ENCODE results near the gene KRT82. TPM values are rescaled to one million over a fixed set of nuclear protein-coding genes. Genes with fewer than 3 reads are reported as not detected.
A peak's percentile ranks its signal among the peaks of the same experiment; 100 is the strongest.

The KRT82 gene
- polyA plus RNA-seq, 1 experiment, result not detected

DNA sequence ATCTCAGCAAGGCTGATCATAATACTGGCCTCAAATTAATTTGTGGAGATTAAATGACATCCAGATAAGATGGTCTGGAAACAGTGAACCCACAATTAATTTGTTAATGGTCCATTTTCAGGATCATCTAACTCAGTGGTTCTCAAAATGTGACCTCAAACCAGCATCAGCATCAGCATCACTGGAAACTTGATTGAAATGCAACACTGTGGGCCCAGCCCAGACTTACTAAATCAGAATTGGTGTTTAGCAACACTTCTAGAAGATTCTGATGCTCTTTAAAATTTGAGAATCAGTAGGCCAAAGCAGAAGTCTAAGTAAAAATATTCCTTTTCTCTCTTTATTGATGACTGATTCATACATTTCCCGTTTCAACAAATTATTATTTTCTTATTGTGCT, 10.7 kb upstream of the KRT82 start:
- ChIA-PET POLR2A (no interaction called here), CTCF (no interaction called here)
- peaks cover 7% of the 10 kb centered on the region for H3K27me3 ChIP-seq (ENCODE audit: control insufficient read depth, insufficient read depth, low read length)
- TF ChIP-seq CTCF (IDR thresholded peaks at IDR 0.05; ENCODE audit: low read depth, low read length), result no peak
- H3K27ac ChIP-seq (ENCODE audit: low read depth, low read length), result no peak overlapping the region
- no peaks in the 10 kb centered on the region for H3K9me3 ChIP-seq (ENCODE audit: control insufficient read depth, insufficient read depth, low read length)
- DNase-seq (ENCODE audit: low read depth, low spot score), result no peak
- no peak overlapping the region for H3K4me3 ChIP-seq (ENCODE audit: low read depth, low read length)

DNA sequence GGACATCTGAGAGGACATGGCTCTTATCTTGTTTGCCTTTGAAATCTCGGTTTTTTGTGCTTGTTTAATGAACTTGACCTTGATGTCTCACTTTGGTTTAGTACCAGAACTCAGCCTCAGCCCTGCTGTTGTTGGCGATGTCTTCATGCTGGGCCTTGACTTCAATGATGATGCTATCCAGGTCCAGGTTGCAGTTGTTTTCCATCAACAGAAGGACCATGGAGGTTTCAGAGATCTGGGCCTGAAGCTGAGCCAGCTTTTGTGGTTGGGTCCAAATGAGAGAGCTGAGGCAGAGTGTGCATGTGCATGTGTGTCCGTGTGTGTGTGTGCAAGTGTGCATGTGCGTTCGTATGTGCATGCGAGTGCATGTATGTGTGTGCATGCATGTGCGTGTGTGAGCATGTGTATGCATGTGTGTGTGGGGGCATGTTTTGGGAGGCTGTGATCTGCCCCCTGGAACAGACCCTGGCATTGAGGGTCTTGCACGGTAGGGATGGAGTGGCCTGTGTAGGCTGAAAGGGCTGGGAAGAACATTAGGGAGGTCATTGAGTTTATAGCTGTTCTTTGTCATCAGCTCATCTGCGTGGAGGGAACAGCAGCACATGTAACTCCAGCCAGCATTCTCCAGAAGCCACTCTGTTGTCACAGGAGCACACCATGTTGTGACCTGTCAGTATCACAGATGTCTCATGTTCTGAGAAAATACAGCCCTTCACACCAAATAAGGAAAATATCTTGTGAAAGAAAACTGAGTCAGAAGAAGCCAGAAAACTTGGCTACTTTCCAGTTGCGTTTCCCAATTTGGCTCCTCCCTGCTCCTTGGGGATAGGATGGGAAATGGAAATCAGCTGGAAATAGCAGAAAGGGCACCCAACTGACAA, 10.0 kb upstream of the KRT82 start:
- Histone ChIP-seq H3K4me3 (ENCODE audit: low read depth, low read length) (no peak overlapping the region), H3K27ac (ENCODE audit: low read depth, low read length) (no peak overlapping the region), H3K9me3 (ENCODE audit: control insufficient read depth, insufficient read depth, low read length) (no peaks in the 10 kb centered on the region), H3K27me3 (ENCODE audit: control insufficient read depth, insufficient read depth, low read length) (peaks cover 7% of the 10 kb centered on the region)
- no peak for TF ChIP-seq CTCF (IDR thresholded peaks at IDR 0.05; ENCODE audit: low read depth, low read length)
- peak; percentile 21 for DNase-seq (ENCODE audit: low read depth, low spot score)
- ChIA-PET CTCF (no interaction called here), POLR2A (no interaction called here)

- Histone ChIP-seq H3K27me3 (ENCODE audit: control insufficient read depth, insufficient read depth, low read length) (no peaks in the 10 kb centered on the region), H3K4me3 (ENCODE audit: low read depth, low read length) (no peak overlapping the region), H3K27ac (ENCODE audit: low read depth, low read length) (no peak overlapping the region), H3K9me3 (ENCODE audit: control insufficient read depth, insufficient read depth, low read length) (no peaks in the 10 kb centered on the region)
- TF ChIP-seq CTCF (IDR thresholded peaks at IDR 0.05; ENCODE audit: low read depth, low read length), result no peak
- POLR2A ChIA-PET, result interaction anchor here (0.7 kb wide), 1 partner anchor 61 kb away, joined by 9 read pairs; no protein-coding TSS in a partner anchor
- CTCF ChIA-PET, result no interaction called here
- no peak for DNase-seq (ENCODE audit: low read depth, low spot score)
Measured at GRCh38 chr12:52414936-52415335, 8.8 kb upstream of the KRT82 start.

GRCh38 chr12:52413782-52414345, 7.7 kb upstream of the KRT82 start:
- Histone ChIP-seq H3K27me3 (ENCODE audit: control insufficient read depth, insufficient read depth, low read length) (no peaks in the 10 kb centered on the region), H3K27ac (ENCODE audit: low read depth, low read length) (no peak overlapping the region), H3K9me3 (ENCODE audit: control insufficient read depth, insufficient read depth, low read length) (no peaks in the 10 kb centered on the region), H3K4me3 (ENCODE audit: low read depth, low read length) (no peak overlapping the region)
- ChIA-PET POLR2A (no interaction called here), CTCF (interaction anchor here (0.6 kb wide), 1 partner anchor 85 kb away, joined by 3 read pairs; no protein-coding TSS in a partner anchor)
- DNase-seq (ENCODE audit: low read depth, low spot score), result no peak
- TF ChIP-seq CTCF (IDR thresholded peaks at IDR 0.05; ENCODE audit: low read depth, low read length), result no peak

DNA sequence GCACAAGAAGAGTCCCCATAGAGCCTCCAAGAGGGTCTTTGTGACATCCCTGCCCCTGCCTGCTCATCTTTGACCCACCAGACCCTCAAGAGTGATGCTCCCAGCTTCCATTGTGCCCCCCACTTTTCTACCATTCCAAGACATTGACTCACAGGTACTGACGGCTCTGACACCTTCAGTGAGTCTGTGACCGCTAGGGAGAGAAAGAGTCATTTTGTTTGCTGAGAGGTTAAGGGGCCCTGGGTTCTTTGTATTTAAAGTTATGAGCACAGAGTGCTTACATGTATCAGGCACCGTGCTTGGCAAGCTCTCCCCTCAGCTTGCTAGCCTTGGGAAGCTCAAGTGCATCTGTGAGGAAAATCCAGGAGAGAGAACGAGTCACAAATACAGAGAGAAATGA, 7.1 kb upstream of the KRT82 start:
- ChIA-PET POLR2A (no interaction called here), CTCF (no interaction called here)
- Histone ChIP-seq H3K27ac (ENCODE audit: low read depth, low read length) (no peak overlapping the region), H3K9me3 (ENCODE audit: control insufficient read depth, insufficient read depth, low read length) (no peaks in the 10 kb centered on the region), H3K27me3 (ENCODE audit: control insufficient read depth, insufficient read depth, low read length) (peaks cover 2% of the 10 kb centered on the region), H3K4me3 (ENCODE audit: low read depth, low read length) (no peak overlapping the region)
- DNase-seq (ENCODE audit: low read depth, low spot score), result no peak
- no peak for TF ChIP-seq CTCF (IDR thresholded peaks at IDR 0.05; ENCODE audit: low read depth, low read length)

All from AG04450 (cell line).